Measurements from ENCODE around the gene DENND6B.
A peak's percentile ranks its signal among the peaks of the same experiment; 100 is the strongest.

DNA sequence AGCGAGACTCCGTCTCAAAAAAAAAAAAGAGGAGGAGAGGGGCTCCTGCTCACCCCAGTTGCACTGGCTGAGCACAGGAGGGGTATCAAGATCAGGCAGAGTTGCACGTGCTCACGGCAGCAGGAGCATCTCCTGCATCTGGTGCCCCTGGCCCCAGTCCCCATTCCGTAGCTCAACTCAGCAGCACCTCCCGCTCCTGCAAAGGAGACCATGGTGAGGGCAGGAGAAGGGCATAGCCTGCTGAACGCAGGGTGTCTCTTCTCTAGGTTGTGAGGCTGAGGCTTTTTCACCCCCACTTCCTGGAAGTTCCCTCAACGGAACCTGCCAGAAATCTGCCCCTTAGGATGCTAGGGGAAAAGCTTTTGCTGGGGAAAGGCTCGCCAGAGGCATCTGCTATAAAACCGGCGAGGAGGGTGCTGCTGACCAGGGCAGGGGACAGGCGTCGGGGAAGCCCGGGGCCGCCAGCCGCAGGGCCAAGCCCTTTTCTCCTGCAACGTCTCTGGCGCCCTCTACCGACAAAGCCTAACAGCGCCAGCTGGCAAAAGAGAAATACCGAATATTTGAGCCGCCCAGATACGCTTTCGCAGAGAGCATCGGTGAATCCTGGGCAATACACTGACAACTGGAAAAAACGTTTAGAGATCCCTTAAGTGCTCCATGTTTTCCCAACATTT lies 15.3 kb upstream of the DENND6B start:
- TF ChIP-seq, protein P1, sequence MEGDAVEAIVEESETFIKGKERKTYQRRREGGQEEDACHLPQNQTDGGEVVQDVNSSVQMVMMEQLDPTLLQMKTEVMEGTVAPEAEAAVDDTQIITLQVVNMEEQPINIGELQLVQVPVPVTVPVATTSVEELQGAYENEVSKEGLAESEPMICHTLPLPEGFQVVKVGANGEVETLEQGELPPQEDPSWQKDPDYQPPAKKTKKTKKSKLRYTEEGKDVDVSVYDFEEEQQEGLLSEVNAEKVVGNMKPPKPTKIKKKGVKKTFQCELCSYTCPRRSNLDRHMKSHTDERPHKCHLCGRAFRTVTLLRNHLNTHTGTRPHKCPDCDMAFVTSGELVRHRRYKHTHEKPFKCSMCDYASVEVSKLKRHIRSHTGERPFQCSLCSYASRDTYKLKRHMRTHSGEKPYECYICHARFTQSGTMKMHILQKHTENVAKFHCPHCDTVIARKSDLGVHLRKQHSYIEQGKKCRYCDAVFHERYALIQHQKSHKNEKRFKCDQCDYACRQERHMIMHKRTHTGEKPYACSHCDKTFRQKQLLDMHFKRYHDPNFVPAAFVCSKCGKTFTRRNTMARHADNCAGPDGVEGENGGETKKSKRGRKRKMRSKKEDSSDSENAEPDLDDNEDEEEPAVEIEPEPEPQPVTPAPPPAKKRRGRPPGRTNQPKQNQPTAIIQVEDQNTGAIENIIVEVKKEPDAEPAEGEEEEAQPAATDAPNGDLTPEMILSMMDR (IDR thresholded peaks at IDR 0.05), result peak; percentile 90 to 94 (median 94)
- no peak for TF ChIP-seq POLR2A (IDR thresholded peaks at IDR 0.05)

Measured in vagina (tissue), 2 donors.